Measurements from ENCODE around the gene WDR88.
"Not testable (repeated sequence)": the region's sequence is repeated elsewhere in the genome, so short reads cannot be mapped to it uniquely, and the experiment has no call there.

- not testable (repeated sequence) for TF ChIP-seq CTCF (IDR thresholded peaks at IDR 0.05; ENCODE audit: low read depth, low read length, missing input control); RAD21 (IDR thresholded peaks at IDR 0.05); REST (IDR thresholded peaks at IDR 0.05); EGR1 (IDR thresholded peaks at IDR 0.05; ENCODE audit: low read depth in 2 of 2); YY1 (IDR thresholded peaks at IDR 0.05)
- TF ChIP-seq, protein P1, sequence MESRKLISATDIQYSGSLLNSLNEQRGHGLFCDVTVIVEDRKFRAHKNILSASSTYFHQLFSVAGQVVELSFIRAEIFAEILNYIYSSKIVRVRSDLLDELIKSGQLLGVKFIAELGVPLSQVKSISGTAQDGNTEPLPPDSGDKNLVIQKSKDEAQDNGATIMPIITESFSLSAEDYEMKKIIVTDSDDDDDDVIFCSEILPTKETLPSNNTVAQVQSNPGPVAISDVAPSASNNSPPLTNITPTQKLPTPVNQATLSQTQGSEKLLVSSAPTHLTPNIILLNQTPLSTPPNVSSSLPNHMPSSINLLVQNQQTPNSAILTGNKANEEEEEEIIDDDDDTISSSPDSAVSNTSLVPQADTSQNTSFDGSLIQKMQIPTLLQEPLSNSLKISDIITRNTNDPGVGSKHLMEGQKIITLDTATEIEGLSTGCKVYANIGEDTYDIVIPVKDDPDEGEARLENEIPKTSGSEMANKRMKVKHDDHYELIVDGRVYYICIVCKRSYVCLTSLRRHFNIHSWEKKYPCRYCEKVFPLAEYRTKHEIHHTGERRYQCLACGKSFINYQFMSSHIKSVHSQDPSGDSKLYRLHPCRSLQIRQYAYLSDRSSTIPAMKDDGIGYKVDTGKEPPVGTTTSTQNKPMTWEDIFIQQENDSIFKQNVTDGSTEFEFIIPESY (IDR thresholded peaks at IDR 0.05): not testable (repeated sequence)
Measured at GRCh38 chr19:33126712-33127111, 5.2 kb upstream of the WDR88 start.
